ENCODE measurements around the gene NABP2. TPM values are rescaled to one million over a fixed set of nuclear protein-coding genes. Genes with fewer than 3 reads are reported as not detected.

Gene NABP2
- total and polyA plus RNA-seq, 7 donors, result 27.1 to 65.7 (median 31.0) TPM

- DNase-seq (no peak), ATAC-seq (no peak)
- no peak for TF ChIP-seq CTCF (IDR thresholded peaks at IDR 0.05)
- intact Hi-C loops (cut with DNase I), result no loop called here
- no peaks in the 10 kb centered on the region for H3K27me3 ChIP-seq (ENCODE audit: insufficient read depth in 3 of 3, low read length in 2 of 3)
- no peak overlapping the region for H3K27ac ChIP-seq
- peaks cover 10 to 34% of the 10 kb centered on the region in 2 donors for H3K36me3 ChIP-seq (ENCODE audit: insufficient read depth in 1 of 2, low read depth in 1 of 2)
- H3K9me3 ChIP-seq, result no peaks in the 10 kb centered on the region
- H3K4me3 ChIP-seq, result no peak overlapping the region
- no peaks in the 10 kb centered on the region for H3K4me1 ChIP-seq
- 27 to 65% (median 49%) methylated on average over 1 of the region's 1 CpG for WGBS, 3 donors
These were observed 21.8 kb upstream of the NABP2 start for GRCh38 chr12:56202366-56202765.

DNA sequence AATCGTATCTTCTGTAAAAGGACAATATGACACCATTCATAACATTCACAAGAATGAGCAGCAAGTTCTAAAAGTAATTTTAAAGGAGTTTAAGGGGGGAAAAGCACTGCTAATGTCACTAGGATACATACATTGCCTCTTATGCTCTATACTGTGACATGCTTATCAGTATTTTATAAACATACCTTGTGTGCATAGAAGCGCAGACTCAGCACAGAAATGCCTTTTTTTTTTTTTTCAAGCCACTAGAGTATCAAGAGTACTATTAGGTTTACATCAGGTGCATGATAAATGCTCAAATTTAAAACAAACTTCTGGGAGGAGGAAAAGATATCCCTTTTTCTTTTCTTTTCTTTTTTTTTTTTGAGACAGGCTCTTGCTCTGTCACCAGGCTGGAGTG lies 21.3 kb upstream of the NABP2 start:
- ATAC-seq, result no peak
- no peak for DNase-seq
- Histone ChIP-seq H3K4me1 (no peaks in the 10 kb centered on the region), H3K4me3 (no peak overlapping the region), H3K36me3 (ENCODE audit: insufficient read depth in 1 of 2, low read depth in 1 of 2) (peaks cover 14 to 39% of the 10 kb centered on the region in 2 donors), H3K27ac (no peak overlapping the region), H3K9me3 (no peaks in the 10 kb centered on the region), H3K27me3 (ENCODE audit: insufficient read depth in 3 of 3, low read length in 2 of 3) (no peaks in the 10 kb centered on the region)
- no peak for TF ChIP-seq CTCF (IDR thresholded peaks at IDR 0.05)
- 64 to 71% (median 68%) methylated on average over 2 of the region's 2 CpGs for WGBS, 3 donors
- intact Hi-C loops (cut with DNase I), result no loop called here

GRCh38 chr12:56204275-56204674 lies 19.9 kb upstream of the NABP2 start:
- Histone ChIP-seq H3K9me3 (no peaks in the 10 kb centered on the region), H3K36me3 (ENCODE audit: insufficient read depth in 1 of 2, low read depth in 1 of 2) (peaks cover 14 to 54% of the 10 kb centered on the region in 2 donors), H3K27ac (no peak overlapping the region), H3K4me1 (no peaks in the 10 kb centered on the region), H3K27me3 (ENCODE audit: insufficient read depth in 3 of 3, low read length in 2 of 3) (no peaks in the 10 kb centered on the region), H3K4me3 (no peak overlapping the region)
- TF ChIP-seq CTCF (IDR thresholded peaks at IDR 0.05), result no peak
- DNase-seq, result no peak
- intact Hi-C loops (cut with DNase I), result no loop called here
- ATAC-seq, result no peak

DNA sequence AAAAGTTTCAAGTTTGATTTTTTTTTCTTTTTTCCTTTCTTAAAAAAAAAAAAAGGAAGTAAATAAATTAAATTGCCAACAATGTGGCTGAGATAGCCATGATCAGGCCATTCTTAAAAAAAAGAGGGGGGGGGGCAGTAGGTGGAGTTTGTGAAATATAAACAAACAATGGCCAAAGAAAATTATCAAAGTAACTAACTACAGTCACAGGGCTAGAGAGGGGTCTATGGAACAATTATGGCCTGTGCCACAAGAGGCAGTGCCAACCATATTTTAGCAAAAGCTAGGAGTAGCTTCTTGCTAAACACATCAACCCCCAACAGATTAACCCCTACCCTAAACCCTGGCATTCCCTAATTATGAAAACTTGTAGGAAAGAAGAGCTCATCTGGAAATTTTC lies 18.7 kb upstream of the NABP2 start:
- intact Hi-C loops (cut with DNase I), result loop anchor here in 1 of 2 donors (5.0 kb wide), 1 partner anchor 257 kb away; no protein-coding TSS in a partner anchor
- Histone ChIP-seq H3K4me3 (no peak overlapping the region), H3K27ac (no peak overlapping the region), H3K4me1 (no peaks in the 10 kb centered on the region), H3K27me3 (ENCODE audit: insufficient read depth in 3 of 3, low read length in 2 of 3) (no peaks in the 10 kb centered on the region), H3K36me3 (ENCODE audit: insufficient read depth in 1 of 2, low read depth in 1 of 2) (peaks cover 21 to 65% of the 10 kb centered on the region in 2 donors), H3K9me3 (no peaks in the 10 kb centered on the region)
- TF ChIP-seq CTCF (IDR thresholded peaks at IDR 0.05), result no peak
- ATAC-seq (no peak), DNase-seq (no peak)

DNA sequence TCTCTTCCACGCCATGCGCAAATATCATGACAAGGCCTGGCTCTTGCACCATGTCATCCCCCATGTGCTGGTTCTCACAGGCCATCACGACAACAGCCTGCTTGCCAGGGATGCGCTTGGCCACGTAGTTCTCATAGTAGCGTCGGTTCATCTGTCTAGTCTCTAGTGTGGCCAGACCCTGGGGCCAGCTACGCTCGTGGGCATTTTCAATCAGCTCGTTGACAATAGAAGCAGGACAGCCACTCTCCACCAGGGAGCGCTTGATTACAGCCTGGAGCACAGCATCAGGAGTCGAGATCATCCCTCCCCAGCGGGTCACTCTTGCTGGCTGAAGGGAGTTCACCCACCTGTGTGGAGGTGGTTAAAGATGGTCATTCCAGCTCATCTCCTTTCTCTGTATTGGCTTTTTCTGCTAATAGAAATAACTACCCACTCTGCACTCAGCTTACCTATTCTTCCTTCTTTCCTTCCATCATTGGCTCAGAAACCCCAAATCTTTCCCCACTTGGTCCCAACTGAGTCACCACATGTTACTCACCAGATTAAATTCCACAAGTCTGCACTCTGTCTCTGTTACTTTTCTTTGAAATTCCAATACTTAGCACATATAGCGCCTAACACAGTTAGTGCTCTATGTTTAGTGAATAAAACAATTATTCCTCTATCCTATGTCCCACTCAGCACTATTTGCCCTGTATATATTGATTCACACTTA lies 17.5 kb upstream of the NABP2 start:
- intact Hi-C loops (cut with DNase I), result loop anchor here in 1 of 2 donors (5.0 kb wide), 1 partner anchor 256 kb away; no protein-coding TSS in a partner anchor
- Histone ChIP-seq H3K4me3 (no peak overlapping the region), H3K4me1 (no peaks in the 10 kb centered on the region), H3K9me3 (no peaks in the 10 kb centered on the region), H3K27ac (no peak overlapping the region), H3K27me3 (ENCODE audit: insufficient read depth in 3 of 3, low read length in 2 of 3) (no peaks in the 10 kb centered on the region), H3K36me3 (ENCODE audit: insufficient read depth in 1 of 2, low read depth in 1 of 2) (peaks cover 21 to 77% of the 10 kb centered on the region in 2 donors)
- peak; percentile 65 to 83 (median 72) for ATAC-seq
- DNase-seq, result peak; percentile 43 to 71
- WGBS, 3 donors, result 51 to 63% (median 52%) methylated on average over 14 of the region's 14 CpGs
- peak; percentile 57 for TF ChIP-seq CTCF (IDR thresholded peaks at IDR 0.05)

Data from psoas muscle (tissue), 8 donors.